SHP77 treated with DMSO at 0.1 percent for 48 hours (cell line): ENCODE measurements around the gene HS3ST5.

Experiments used
- DNase-seq: peaks from one replicate; lab custom pipeline; 2025; lab: John Stamatoyannopoulos, UW

The HS3ST5 gene, protein sequence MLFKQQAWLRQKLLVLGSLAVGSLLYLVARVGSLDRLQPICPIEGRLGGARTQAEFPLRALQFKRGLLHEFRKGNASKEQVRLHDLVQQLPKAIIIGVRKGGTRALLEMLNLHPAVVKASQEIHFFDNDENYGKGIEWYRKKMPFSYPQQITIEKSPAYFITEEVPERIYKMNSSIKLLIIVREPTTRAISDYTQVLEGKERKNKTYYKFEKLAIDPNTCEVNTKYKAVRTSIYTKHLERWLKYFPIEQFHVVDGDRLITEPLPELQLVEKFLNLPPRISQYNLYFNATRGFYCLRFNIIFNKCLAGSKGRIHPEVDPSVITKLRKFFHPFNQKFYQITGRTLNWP

GRCh38 chr6:114342826-114343781 lies at the start of gene HS3ST5:
Gene HS3ST5 (minus strand): TSS chr6:114343023. CDS start chr6:114062845, 280,178 bp downstream.
- DNase-seq, result peak; percentile 40

DNA sequence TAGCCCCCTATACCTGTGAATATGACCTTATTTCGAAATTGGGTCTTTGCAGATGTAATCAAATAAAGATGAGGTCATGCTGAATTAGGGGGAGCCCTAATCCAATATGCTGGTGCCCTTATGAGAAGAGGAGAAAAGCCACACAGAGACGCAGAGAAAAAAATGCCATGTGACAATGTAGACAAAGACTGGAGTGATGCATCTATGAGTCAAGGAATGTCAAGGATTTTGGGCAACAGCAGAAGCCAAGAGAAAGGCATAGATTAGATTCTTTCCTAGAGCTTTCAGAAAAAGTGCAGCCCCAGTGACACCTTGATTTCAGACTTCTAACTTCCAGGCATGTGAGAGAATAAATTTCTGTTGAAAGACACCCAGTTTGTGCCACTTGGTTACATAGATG lies 47.4 kb upstream of the HS3ST5 start:
- no peak for DNase-seq

DNA sequence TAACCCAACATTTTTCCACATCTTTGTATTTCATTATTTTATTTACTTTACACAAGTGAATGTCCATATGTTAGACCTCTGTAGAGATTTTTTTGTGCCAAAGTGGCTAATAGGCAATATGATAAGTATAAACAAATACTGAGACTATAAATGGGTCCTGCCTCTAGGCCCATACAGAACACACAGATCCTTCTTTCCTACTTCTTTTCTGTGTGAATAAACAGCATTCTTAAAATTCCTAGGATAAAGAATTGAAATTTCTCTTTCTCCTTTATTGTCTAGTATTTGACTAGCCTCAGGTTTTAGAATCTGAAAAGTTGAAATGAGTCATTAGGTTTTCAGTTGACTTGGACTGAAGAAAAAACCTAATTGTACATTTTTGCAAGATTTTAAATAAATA lies 46.3 kb upstream of the HS3ST5 start:
- DNase-seq, result no peak

DNA sequence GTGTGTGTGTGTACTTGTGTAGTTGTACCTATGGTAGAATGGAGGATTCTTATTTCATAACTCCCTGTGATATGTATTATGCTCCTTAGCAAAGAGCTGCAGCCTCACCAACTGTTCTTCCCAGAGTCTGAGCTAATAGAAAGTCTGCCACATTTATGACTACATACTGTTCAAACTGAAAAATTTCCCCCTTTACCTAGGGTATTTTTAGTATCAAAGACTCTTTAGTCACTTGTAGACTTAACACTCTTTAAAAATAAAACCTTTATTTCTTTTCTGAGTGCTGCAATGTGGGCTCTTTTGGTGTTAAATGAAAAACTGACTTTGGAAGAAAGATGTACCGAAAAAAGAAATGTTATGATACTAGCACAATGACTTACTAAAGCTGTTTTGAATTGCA lies 39.6 kb upstream of the HS3ST5 start:
- no peak for DNase-seq

DNA sequence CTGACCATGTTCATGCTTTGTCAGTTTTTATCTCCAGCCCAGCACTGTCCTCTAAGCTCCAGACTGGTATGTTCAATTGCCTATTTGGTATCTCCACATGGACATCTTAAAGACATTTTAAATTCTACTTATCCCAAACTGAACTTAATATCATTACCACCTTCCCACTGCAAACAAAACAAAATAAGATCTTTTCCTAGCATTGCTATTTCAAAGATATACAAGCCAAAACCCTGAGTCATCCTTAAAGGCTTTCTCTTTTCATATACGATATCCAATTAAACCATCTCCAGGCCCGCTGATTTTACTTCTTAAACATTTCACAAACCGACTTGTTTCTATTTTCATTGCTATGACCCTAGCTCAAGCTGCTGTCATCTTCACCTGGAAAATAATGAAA lies 35.1 kb upstream of the HS3ST5 start:
- no peak for DNase-seq

- DNase-seq, result no peak
These were observed 33.9 kb upstream of the HS3ST5 start for GRCh38 chr6:114376611-114377175.

DNA sequence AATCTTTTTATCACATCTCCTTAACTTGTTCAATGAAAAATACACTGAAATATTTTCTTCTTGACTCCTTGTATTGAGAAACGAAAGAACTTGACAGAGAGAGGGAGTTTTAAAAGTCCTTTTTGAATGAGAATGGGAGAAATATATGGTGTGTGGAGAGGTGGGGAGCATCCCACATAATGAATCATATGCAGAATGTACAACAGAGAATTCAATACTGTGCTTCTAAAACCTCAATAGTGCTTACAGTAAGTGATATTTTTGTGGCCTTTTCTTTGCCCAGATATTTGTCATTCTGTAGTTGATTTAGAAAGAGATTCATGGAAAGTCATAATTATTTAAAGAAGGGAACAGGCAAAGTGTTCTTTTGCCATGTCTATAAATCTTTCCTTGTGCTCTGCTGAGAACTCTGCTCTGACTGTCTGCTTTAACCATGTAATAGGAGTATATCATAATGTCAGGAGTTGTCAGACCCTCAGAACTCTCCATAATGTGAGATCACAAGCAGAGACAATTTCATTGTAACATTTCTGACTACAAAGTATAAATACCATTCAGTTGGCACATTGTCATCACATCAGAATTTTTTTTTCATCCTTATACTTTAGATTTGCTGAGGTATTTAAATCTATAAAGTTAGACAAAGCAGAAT lies 32.8 kb upstream of the HS3ST5 start:
- DNase-seq, result no peak

GRCh38 chr6:114367315-114367961 lies 24.6 kb upstream of the HS3ST5 start:
- DNase-seq, result no peak

DNA sequence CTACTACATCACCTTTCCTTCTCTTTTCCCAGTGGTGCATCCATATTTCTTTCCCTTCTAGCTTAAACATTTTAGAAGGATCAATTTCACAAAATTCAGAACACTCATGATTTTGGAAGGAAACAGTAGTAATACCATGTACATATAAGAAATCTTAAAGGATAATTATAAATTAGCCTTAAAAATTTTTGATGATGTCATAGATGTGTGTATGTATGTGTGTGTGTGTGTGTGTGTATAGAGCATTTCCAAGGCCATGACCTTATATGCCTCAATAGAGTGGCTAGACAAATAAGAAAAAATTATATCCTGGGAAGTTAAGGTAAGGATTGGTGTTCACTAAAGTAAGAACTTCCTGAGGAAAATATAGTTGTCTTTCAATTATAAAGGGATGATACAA lies 24.1 kb upstream of the HS3ST5 start:
- DNase-seq, result no peak

- DNase-seq, result no peak
These were observed 21.5 kb upstream of the HS3ST5 start for GRCh38 chr6:114364301-114364700.

- DNase-seq, result no peak
These were observed 20.1 kb upstream of the HS3ST5 start for GRCh38 chr6:114362957-114363356.

- DNase-seq, result no peak
These were observed 19.6 kb upstream of the HS3ST5 start for GRCh38 chr6:114362396-114362795.

DNA sequence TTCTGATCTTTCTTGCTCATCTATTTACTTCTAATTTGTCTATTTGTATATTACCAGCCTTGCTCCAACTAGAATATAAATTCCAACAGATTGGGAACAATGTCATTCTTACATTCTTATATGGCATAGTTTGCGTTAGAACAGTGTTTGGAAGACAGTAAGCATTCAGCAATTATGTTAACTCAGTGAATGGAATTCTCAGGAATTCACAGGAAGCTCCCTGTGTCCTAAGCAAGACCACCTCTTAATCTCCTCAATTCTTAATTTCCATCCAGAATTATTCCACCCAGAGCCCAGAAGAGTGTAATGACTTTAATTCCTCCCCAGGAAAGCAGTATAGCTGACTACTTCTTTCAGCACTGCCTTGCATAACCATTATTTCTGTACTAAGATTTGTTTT lies 18.2 kb upstream of the HS3ST5 start:
- no peak for DNase-seq

DNA sequence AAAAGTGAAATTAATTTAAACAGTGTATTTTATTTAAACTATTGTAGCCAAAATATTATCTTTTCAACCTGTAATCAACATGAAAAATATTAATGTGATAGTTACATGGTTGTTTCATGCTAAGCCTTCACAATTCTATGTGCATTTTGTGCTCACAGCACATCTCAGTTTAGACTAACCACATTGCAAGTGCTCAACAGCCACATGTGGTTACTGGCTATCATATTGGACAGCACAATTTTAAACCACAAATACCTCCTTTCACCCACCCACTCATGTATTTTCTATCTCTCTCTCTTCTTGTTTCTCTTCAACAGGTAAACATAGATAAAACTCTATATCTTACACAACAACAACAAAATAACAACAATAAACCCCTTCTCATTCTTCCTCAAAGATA lies 12.5 kb upstream of the HS3ST5 start:
- DNase-seq, result no peak

GRCh38 chr6:114354482-114354881 lies 11.7 kb upstream of the HS3ST5 start:
- DNase-seq, result no peak

DNA sequence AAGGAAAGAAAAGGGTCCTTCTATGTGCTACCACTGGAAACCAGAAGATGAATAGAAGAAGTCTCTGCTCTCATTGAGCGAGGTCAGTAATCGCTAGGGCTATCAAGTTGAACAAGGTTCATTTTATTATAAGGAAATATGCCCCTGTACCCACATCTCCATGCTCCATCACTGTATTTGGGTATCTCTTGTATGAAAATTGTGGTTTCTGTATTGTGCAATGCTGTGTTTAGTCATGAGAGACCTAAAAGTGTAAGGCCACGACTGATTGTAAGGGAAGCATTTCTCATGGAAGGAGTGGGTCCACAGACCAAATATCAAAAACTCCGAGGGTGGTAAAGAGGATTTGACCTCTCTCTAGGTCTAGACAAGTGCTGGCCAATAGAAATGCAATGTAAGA lies 3.6 kb upstream of the HS3ST5 start:
- no peak for DNase-seq

DNA sequence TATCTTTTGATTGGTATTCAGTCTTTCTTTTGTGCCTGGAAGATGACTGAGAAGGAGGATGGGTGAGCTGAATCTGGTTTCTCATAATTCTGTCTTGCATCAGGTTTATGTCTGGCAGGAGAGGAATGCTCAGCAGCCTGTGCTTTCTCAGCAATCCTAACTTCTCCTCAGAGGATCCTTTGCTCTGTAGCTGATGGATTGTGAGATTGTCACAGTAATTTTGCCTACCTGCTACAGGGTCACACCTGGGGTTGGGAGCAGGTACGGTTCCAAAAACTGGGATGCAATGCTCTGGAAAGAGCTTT lies 2.1 kb upstream of the HS3ST5 start:
- DNase-seq, result no peak

DNA sequence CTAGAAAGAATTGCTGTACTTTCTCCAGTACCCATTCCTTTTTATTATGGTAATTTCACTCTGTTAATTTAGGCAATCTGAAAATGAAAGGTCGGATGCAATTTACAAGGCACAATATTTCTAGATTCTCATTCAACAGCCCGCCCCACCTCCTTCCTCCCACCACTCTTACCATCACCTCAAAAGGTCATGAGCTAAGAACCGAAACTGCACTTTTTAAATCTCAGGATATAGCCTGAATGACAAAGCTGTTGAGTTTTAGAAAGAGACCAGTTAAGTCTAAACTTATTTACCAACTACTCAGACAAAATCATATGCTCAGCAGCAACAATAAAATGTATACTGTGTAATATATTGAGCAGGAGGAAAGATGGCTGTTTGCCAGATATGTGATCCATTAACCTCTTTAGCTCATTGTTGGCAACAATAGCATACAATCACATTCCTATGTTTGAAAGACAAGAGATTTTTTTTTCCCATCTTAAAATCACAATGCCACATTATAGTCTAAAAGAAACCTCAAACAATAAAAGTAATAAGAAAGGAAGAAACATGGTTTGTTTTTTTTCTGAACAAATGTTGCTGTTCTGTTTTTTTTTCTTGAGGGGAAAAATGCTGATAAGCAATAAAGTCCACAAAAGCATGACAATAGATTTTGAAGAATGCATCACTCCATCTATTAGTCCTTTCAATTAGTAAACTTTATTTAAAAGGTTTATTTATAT lies 1.6 kb upstream of the HS3ST5 start:
- DNase-seq, result no peak

DNA sequence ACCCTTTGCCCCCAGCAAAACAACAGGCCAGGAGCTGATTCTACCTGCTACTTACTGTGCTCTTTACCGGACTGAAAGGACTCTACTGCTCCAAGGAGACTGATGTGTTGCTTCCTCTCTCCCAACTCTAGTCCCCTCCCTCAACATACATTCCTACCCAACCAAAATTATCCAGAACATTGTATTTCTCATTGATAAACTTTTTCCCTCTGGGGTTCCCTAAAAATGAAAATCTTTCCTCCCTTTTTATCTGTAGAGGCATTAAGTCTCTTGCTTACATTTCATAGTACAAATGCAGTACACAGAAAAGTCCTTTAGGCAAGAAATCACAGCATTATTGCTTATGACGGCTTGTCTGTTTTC lies 940 bp upstream of the HS3ST5 start:
- DNase-seq, result no peak

GRCh38 chr6:114342086-114342825 lies 567 bp downstream of the HS3ST5 start:
- DNase-seq, result no peak

DNA sequence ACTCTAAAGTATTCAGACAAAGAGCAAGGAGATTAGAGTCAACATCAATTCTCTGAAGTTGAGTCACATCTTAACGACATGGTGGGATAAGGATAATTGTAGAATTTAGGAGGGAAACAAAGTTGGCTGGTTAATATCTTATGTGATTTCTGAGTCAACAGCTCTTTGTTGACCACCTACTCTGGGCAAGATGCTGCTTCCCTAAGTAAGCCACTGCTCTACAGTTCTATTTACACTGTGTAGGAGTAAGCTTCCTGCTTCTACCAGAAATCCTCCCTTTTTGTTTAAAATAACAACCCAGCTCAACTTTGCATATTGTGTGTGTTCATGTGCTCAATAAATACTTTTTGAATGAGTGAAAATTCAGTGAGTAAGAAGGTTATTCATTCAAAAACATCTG lies 3.1 kb downstream of the HS3ST5 start:
- no peak for DNase-seq
